H1 (cell line): ENCODE measurements around the gene MOB1B. TPM values are rescaled to one million over a fixed set of nuclear protein-coding genes. Genes with fewer than 3 reads are reported as not detected.
A peak's percentile ranks its signal among the peaks of the same experiment; 100 is the strongest.

ENCODE experiments used
- CTCF ChIA-PET: fragments of 300-600 bp; sonication (Branson Sonifier 250); formaldehyde crosslinking; loops from one replicate; lab custom pipeline; 2021; ENCODE audit not compliant: partially characterized antibody; lab: Charles Lee
- POLR2A ChIA-PET: fragments of 300-600 bp; sonication (Branson Sonifier 250); formaldehyde crosslinking; loops from one replicate; lab custom pipeline; 2021; ENCODE audit warnings: inconsistent platforms; ENCODE audit not compliant: partially characterized antibody; lab: Charles Lee
- DNase-seq, 2 experiments: peaks; one replicate each; pipeline versions ENCODE4 v3.0.0 to v3.0.0-alpha.2; 2010 to 2022; ENCODE audit warnings: low spot score in 2 of 2, low read depth in 1 of 2, mixed read lengths in 1 of 2
- FAIRE-seq: peaks from 2 replicates; lab custom pipeline; 2011; peaks lifted over from hg19 to GRCh38; lab: Jason Lieb, UNC
- H2AFZ ChIP-seq: 2 replicates; pipeline ENCODE4 v1.8.1; 2012; ENCODE audit warnings: low read length, inconsistent platforms
- H2AK5ac ChIP-seq: 2 replicates; pipeline ENCODE4 v1.6.1; 2013; ENCODE audit warnings: low read depth, low read length
- H2BK120ac ChIP-seq: replicated peaks from 2 replicates; pipeline ENCODE3; 2013; ENCODE audit warnings: low read depth, low read length, inconsistent platforms
- H2BK12ac ChIP-seq: 2 replicates; pipeline ENCODE4 v1.6.1; 2013; ENCODE audit warnings: low read depth, low read length
- H2BK15ac ChIP-seq: 2 replicates; pipeline ENCODE4 v1.6.1; 2013; ENCODE audit warnings: low read length
- H2BK20ac ChIP-seq: 2 replicates; pipeline ENCODE4 v1.6.1; 2013; ENCODE audit warnings: low read length
- H2BK5ac ChIP-seq: 2 replicates; pipeline ENCODE4 v1.6.1; 2013; ENCODE audit warnings: low read depth, low read length
- H3K14ac ChIP-seq: 2 replicates; pipeline ENCODE4 v1.6.1; 2013; ENCODE audit warnings: inconsistent platforms; ENCODE audit not compliant: insufficient read length
- H3K18ac ChIP-seq: 2 replicates; pipeline ENCODE4 v1.6.1; 2013; ENCODE audit warnings: low read length; ENCODE audit errors: extremely low read depth
- H3K23ac ChIP-seq: 2 replicates; pipeline ENCODE4 v1.6.1; 2013; ENCODE audit warnings: inconsistent platforms; ENCODE audit not compliant: insufficient read length
- H3K23me2 ChIP-seq: 2 replicates; pipeline ENCODE4 v1.6.1; 2013; ENCODE audit warnings: low read depth, low read length
- H3K27ac ChIP-seq: 2 replicates; pipeline ENCODE4 v1.6.1; 2011; ENCODE audit warnings: low read depth, low read length, inconsistent platforms
- H3K27me3 ChIP-seq, 4 experiments: replicated peaks in 1 of 4; 1 replicate in 1 of 4; 2 replicates in 3 of 4; pipeline versions ENCODE4 v1.6.1 to v1.8.1; 2011 to 2013; ENCODE audit warnings: low read length in 3 of 4, mild to moderate bottlenecking in 3 of 4, inconsistent platforms in 2 of 4, mixed read lengths in 2 of 4, moderate library complexity in 1 of 4; ENCODE audit not compliant: control insufficient read depth in 3 of 4, insufficient read depth in 3 of 4; ENCODE audit errors: extremely low read depth in 1 of 4
- H3K36me3 ChIP-seq, 4 experiments: 2 replicates each; pipeline versions ENCODE4 v1.6.1 to v1.8.1; 2011 to 2013; ENCODE audit warnings: mild to moderate bottlenecking in 4 of 4, low read length in 3 of 4, moderate library complexity in 2 of 4, control low read depth in 1 of 4, inconsistent platforms in 1 of 4; ENCODE audit not compliant: insufficient read depth in 4 of 4, control insufficient read depth in 2 of 4
- H3K4ac ChIP-seq: replicated peaks from 2 replicates; pipeline ENCODE3; 2013; ENCODE audit warnings: low read length, low read depth, mixed read lengths, inconsistent platforms; ENCODE audit not compliant: insufficient read length
- H3K4me1 ChIP-seq, 4 experiments: replicated peaks in 1 of 4; 1 replicate in 1 of 4; 2 replicates in 3 of 4; pipeline versions ENCODE4 v1.6.1 to v1.8.1; 2011 to 2013; ENCODE audit warnings: low read length in 3 of 4, inconsistent platforms in 2 of 4, mixed read lengths in 1 of 4; ENCODE audit not compliant: insufficient read depth in 4 of 4, control insufficient read depth in 3 of 4
- H3K4me2 ChIP-seq, 2 experiments: 2 replicates each; pipeline versions ENCODE4 v1.6.1 to v1.8.1; 2011 to 2013; ENCODE audit warnings: low read depth in 2 of 2, low read length in 2 of 2, control low read depth in 1 of 2, inconsistent platforms in 1 of 2, mild to moderate bottlenecking in 1 of 2; ENCODE audit not compliant: insufficient read depth in 1 of 2
- H3K4me3 ChIP-seq, 4 experiments: fragments of 200-600, 300-600 bp in 1 of 4; sonication (generic), shearing (Covaris generic), sonication (Bioruptor Twin) in 1 of 4; 2 replicates each; pipeline versions ENCODE4 v1.5.1 to v1.8.1; 2011 to 2016; ENCODE audit warnings: low read length in 4 of 4, low read depth in 3 of 4, control low read depth in 2 of 4, inconsistent platforms in 2 of 4, mild to moderate bottlenecking in 2 of 4, mixed read lengths in 1 of 4, moderate library complexity in 1 of 4; ENCODE audit not compliant: insufficient read depth in 2 of 4; ENCODE audit errors: extremely low read depth in 1 of 4
- H3K56ac ChIP-seq: replicated peaks from 2 replicates; pipeline ENCODE3; 2013; ENCODE audit warnings: low read depth, mild to moderate bottlenecking, mixed read lengths, low read length, inconsistent platforms; ENCODE audit not compliant: insufficient read length
- H3K79me1 ChIP-seq: 2 replicates; pipeline ENCODE4 v1.6.1; 2013; ENCODE audit warnings: low read depth, low read length, control low read depth
- H3K79me2 ChIP-seq, 2 experiments: 2 replicates each; pipeline versions ENCODE4 v1.6.1 to v1.8.1; 2012 to 2013; ENCODE audit warnings: low read length in 2 of 2, mild to moderate bottlenecking in 2 of 2, inconsistent platforms in 1 of 2; ENCODE audit not compliant: insufficient read depth in 2 of 2, control insufficient read depth in 1 of 2
- H3K9ac ChIP-seq, 4 experiments: replicated peaks in 1 of 4; 1 replicate in 1 of 4; 2 replicates in 3 of 4; pipeline versions ENCODE4 v1.6.1 to v1.8.1; 2011 to 2013; ENCODE audit warnings: low read depth in 3 of 4, low read length in 3 of 4, control low read depth in 2 of 4, mild to moderate bottlenecking in 2 of 4, moderate library complexity in 2 of 4, inconsistent platforms in 1 of 4; ENCODE audit errors: extremely low read depth in 1 of 4
- H3K9me3 ChIP-seq, 2 experiments: 2 replicates each; pipeline versions ENCODE4 v1.6.1 to v1.8.1; 2012 to 2013; ENCODE audit warnings: mild to moderate bottlenecking in 2 of 2, moderate library complexity in 2 of 2, control low read depth in 1 of 2, inconsistent platforms in 1 of 2, low read depth in 1 of 2, low read length in 1 of 2, mixed read lengths in 1 of 2; ENCODE audit not compliant: insufficient read depth in 2 of 2
- H4K20me1 ChIP-seq, 2 experiments: replicated peaks in 1 of 2; 2 replicates each; pipeline versions ENCODE3 to v1.8.1; 2011 to 2013; ENCODE audit warnings: inconsistent platforms in 2 of 2, low read length in 2 of 2, mild to moderate bottlenecking in 1 of 2; ENCODE audit not compliant: insufficient read depth in 2 of 2, control insufficient read depth in 1 of 2
- H4K5ac ChIP-seq: 2 replicates; pipeline ENCODE4 v1.6.1; 2013; ENCODE audit warnings: low read length, low read depth, mixed read lengths, inconsistent platforms; ENCODE audit not compliant: insufficient read length
- H4K8ac ChIP-seq: 2 replicates; pipeline ENCODE4 v1.8.0; 2013; ENCODE audit warnings: mild to moderate bottlenecking, moderate library complexity, low read length, inconsistent platforms; ENCODE audit not compliant: insufficient read depth; ENCODE audit errors: extremely low read depth
- H4K91ac ChIP-seq: replicated peaks from 2 replicates; pipeline ENCODE3; 2013; ENCODE audit warnings: low read length, mixed read lengths, inconsistent platforms; ENCODE audit not compliant: insufficient read length
- ASH2L ChIP-seq: fragments of 200-600, 300-600 bp; sonication (generic); IDR thresholded peaks from one replicate; pipeline ENCODE4 v1.7.1; 2017; ENCODE audit warnings: low read length
- SP1 ChIP-seq: IDR thresholded peaks from 2 replicates; pipeline ENCODE4 v1.6.1; 2011; ENCODE audit warnings: low read depth, low read length
- SRF ChIP-seq: IDR thresholded peaks from 2 replicates; pipeline ENCODE4 v1.6.1; 2011; ENCODE audit warnings: mild to moderate bottlenecking, low read depth, low read length, moderate library complexity
- YY1 ChIP-seq: IDR thresholded peaks from 2 replicates; pipeline ENCODE4 v1.6.1; 2011; ENCODE audit warnings: low read depth, mild to moderate bottlenecking, low read length
- WGBS, 2 experiments: shearing (Covaris generic) in 1 of 2; methylation state at CpG; one replicate each; pipeline versions ENCODE4 v1.1.6 to v1.1.7; 2013 to 2015; ENCODE audit warnings: low lambda C conversion rate in 2 of 2, mixed read lengths in 2 of 2, inconsistent platforms in 1 of 2, low coverage in 1 of 2, missing lambda C conversion rate in 1 of 2; ENCODE audit not compliant: insufficient replicate concordance in 2 of 2, insufficient coverage in 1 of 2, insufficient read length in 1 of 2; ENCODE audit errors: extremely low coverage in 1 of 2, missing lambda C conversion rate in 1 of 2; 5-methylcytosine and 5-hydroxymethylcytosine counted together
- polyA plus RNA-seq, 7 experiments: library from polyadenylated mRNA; depleted of rRNA in 3 of 7; stranded (reverse) in 5 of 7; unstranded in 2 of 7; fragments of >200 nt in 5 of 7; fragments of 200-250 nt in 2 of 7; gene quantifications; 1 replicate in 5 of 7; 2 replicates in 1 of 7; 4 replicates in 1 of 7; pipeline versions ENCODE4 v1.2.1 to v1.2.3, GENCODE V29; 2011 to 2013; ENCODE audit warnings: missing spikeins in 2 of 7, mixed read lengths in 2 of 7
- total RNA-seq: library from RNA; stranded (reverse); fragmentation: NEBNext Ultra II Directional; extraction: Animal tissue kit (Norgen Biotek cat#: 25700); gene quantifications from 2 replicates; pipeline ENCODE4 v1.2.1, GENCODE V29; 2021

MOB1B gene
- total and polyA plus RNA-seq, 2 of the 8 experiments (the other 6 are each of a cell fraction or from before 2014, with no cell fraction given) = 3.8 to 33.5 TPM

GRCh38 chr4:71004281-71004851 is 102.2 kb downstream of the MOB1B start:
- Histone ChIP-seq H4K8ac (peak overlapping the region; percentile 71; the same call in 1 of the 2 replicates), H3K4ac (no peak overlapping the region), H2AFZ (no peak overlapping the region), H3K4me3 (peak overlapping the region in 1 of 4 experiments; percentile 41; a peak in 1 of 8 replicates), H2AK5ac (no peak overlapping the region), H3K79me2 (peaks cover 0 to 70% of the 10 kb centered on the region in 2 experiments; a peak in 3 of 4 replicates), H3K79me1 (no peaks in the 10 kb centered on the region; the same call in 1 of the 2 replicates), H3K56ac (no peak overlapping the region), H3K9me3 (no peaks in the 10 kb centered on the region), H2BK15ac (0 out of 2 replicates have a peak overlapping the region, but pooled peaks have one; percentile 3), H3K4me2 (peak overlapping the region; percentile 20 to 60), H2BK5ac (no peak overlapping the region), H3K27me3 (no peaks in the 10 kb centered on the region), H3K23ac (no peak overlapping the region), H2BK20ac (no peak overlapping the region), H4K20me1 (peaks cover 0 to 3% of the 10 kb centered on the region in 2 experiments), H3K36me3 (peaks cover 0 to 2% (median 0%) of the 10 kb centered on the region in 4 experiments; a peak in 3 of 8 replicates), H2BK120ac (no peak overlapping the region), H3K4me1 (peaks cover 0 to 11% (median 7%) of the 10 kb centered on the region in 4 experiments; a peak in 6 of 7 replicates), H4K91ac (no peak overlapping the region), H2BK12ac (no peak overlapping the region), H3K23me2 (no peaks in the 10 kb centered on the region), H4K5ac (peak overlapping the region; percentile 37), H3K27ac (peak overlapping the region; percentile 70), H3K9ac (peak overlapping the region in 1 of 4 experiments; percentile 22; a peak in 1 of 7 replicates), H3K14ac (no peak overlapping the region), H3K18ac (no peak overlapping the region)
- DNase-seq (peak in 1 of 2 experiments; percentile 62), FAIRE-seq (no peak)
- WGBS, 2 experiments = 57% methylated on average over 7 of the region's 7 CpGs; no CpG with 5 or more reads in 1 of the 2 experiments
- CTCF ChIA-PET = interaction anchor here (0.6 to 1.9 kb wide), 4 partner anchors 11 to 190 kb away, joined by 3 to 9 read pairs (median 4); partner anchors contain the start of genes DCK and MOB1B
- TF ChIP-seq ASH2L (peak; percentile 35), YY1 (peak; percentile 77), SP1 (0 out of 2 replicates have a peak, but pooled peaks have one; percentile 20), SRF (no peak)
- POLR2A ChIA-PET = interaction anchor here (1.0 to 4.9 kb wide), 2 partner anchors 11 to 24 kb away, joined by 3 to 22 read pairs; partner anchors contain the start of gene DCK
